Vagina (tissue), 2 donors: ENCODE results near the gene JADE2. TPM values are rescaled to one million over a fixed set of nuclear protein-coding genes. Genes with fewer than 3 reads are reported as not detected.
A peak's percentile ranks its signal among the peaks of the same experiment; 100 is the strongest.

Source experiments
- DNase-seq, 2 donors: peaks; one replicate each; pipeline ENCODE4 v3.0.0-alpha.2; 2017; ENCODE audit errors: extremely low spot score in 2 of 2
- H3K27ac ChIP-seq: fragments of 200-600 bp; sonication (generic); one replicate; pipeline ENCODE4 v1.5.1; 2019
- H3K27me3 ChIP-seq: fragments of 200-600 bp; sonication (generic); one replicate; pipeline ENCODE4 v1.5.1; 2019
- H3K36me3 ChIP-seq, 2 donors: fragments of 200-600 bp; sonication (generic); one replicate each; pipeline ENCODE4 v1.5.1; 2017 to 2019
- H3K4me1 ChIP-seq: fragments of 200-600 bp; sonication (generic); one replicate; pipeline ENCODE4 v1.5.1; 2019
- H3K4me3 ChIP-seq, 2 donors: fragments of 200-600 bp; sonication (generic); 1 replicate in 1 of 2; 2 replicates in 1 of 2; pipeline ENCODE4 v1.5.1; 2016 to 2019
- H3K9me3 ChIP-seq: fragments of 200-600 bp; sonication (generic); one replicate; pipeline ENCODE4 v1.5.1; 2019
- POLR2A ChIP-seq, 2 donors: fragments of 450-650 bp; IDR thresholded peaks; one replicate each; pipeline ENCODE4 v1.6.1; 2017; ENCODE audit warnings: antibody characterized with exemption in 2 of 2, mild to moderate bottlenecking in 2 of 2, moderate library complexity in 2 of 2
- POLR2AphosphoS5 ChIP-seq, 2 donors: sonication (generic); formaldehyde crosslinking; IDR thresholded peaks; one replicate each; pipeline ENCODE4 v1.9.0; 2017; ENCODE audit warnings: antibody characterized with exemption in 2 of 2, mild to moderate bottlenecking in 2 of 2, low read depth in 1 of 2; ENCODE audit not compliant: insufficient read depth in 1 of 2
- intact Hi-C: fragments of 100-400 bp; cut with DNase I; formaldehyde crosslinking; loops from one replicate; pipeline ENCODE4 v1.15.1; 2023
- total RNA-seq: library from RNA; depleted of rRNA; stranded (reverse); fragments of >200 nt; gene quantifications from one replicate; pipeline ENCODE4 v1.2.3, GENCODE V29; 2016
- TF ChIP-seq, protein P1 (sequence below), 3 experiments: fragments of 450-650 bp in 2 of 3; fragments of 200-600 bp in 1 of 3; sonication (generic) in 1 of 3; IDR thresholded peaks; one replicate each; pipeline ENCODE4 v1.5.1; 2017 to 2019; ENCODE audit warnings: antibody characterized with exemption in 3 of 3, mild to moderate bottlenecking in 2 of 3, moderate library complexity in 2 of 3

The JADE2 gene
- 35.4 TPM for total RNA-seq

DNA sequence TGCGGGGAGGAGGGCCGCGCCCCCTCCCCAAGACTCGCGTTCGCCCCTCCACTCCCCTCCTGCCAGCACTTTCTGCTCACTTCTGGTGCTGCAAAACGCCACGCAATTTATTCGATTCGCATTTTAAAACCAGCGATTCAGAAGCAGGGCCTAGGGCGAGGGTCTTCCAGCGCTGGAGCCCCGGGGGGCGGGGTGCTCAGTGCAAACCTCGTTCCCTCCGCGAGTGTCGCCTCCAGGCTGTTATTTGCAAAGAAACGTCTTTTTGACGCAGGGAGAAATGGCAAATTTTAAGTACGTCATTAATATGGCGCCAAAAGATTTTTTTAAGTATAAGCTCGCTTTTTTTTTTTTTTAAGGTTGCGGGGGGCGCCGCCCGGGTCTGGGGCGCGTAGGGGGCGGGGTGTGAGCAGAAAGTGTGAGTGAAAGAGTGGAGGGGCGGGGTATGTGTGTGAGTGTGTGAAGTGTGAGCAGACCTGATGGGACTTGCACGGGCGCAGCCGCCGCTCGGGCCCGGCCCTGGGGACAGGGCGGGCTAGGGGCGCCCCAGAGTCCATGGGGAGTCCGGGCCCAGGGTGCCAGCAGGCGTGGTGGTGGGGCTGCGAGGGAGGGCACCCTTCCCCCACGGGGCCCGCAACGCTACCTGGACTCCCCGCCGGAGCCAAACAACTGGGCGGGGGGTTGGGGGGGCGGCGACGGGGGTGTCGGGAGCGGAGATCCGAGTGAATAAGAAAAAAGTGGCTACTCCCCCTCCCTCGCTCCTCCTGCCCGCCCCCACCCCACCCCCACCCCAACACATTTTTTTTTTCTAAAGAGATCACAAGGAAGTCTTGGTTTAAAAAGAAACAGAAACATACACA lies at the start of gene JADE2:
Gene JADE2 (plus strand): TSS at position 845 of the 857 bp plus-strand sequence. CDS start 10,188 bp downstream, outside the sequence.
- Histone ChIP-seq H3K27ac (peak within 1 kb of the TSS; percentile 96), H3K4me1 (peaks cover 36% of the 10 kb centered on the region), H3K36me3 (no peaks in the 10 kb centered on the region), H3K27me3 (no peaks in the 10 kb centered on the region), H3K9me3 (no peaks in the 10 kb centered on the region), H3K4me3 (peak within 1 kb of the TSS; percentile 77 to 82)
- TF ChIP-seq POLR2A (IDR thresholded peaks at IDR 0.05) (peak in 1 of 2 donors; percentile 48), POLR2AphosphoS5 (IDR thresholded peaks at IDR 0.05; ENCODE audit: insufficient read depth in 1 of 2, low read depth in 1 of 2) (peak; percentile 7 to 77)
- TF ChIP-seq, protein P1, sequence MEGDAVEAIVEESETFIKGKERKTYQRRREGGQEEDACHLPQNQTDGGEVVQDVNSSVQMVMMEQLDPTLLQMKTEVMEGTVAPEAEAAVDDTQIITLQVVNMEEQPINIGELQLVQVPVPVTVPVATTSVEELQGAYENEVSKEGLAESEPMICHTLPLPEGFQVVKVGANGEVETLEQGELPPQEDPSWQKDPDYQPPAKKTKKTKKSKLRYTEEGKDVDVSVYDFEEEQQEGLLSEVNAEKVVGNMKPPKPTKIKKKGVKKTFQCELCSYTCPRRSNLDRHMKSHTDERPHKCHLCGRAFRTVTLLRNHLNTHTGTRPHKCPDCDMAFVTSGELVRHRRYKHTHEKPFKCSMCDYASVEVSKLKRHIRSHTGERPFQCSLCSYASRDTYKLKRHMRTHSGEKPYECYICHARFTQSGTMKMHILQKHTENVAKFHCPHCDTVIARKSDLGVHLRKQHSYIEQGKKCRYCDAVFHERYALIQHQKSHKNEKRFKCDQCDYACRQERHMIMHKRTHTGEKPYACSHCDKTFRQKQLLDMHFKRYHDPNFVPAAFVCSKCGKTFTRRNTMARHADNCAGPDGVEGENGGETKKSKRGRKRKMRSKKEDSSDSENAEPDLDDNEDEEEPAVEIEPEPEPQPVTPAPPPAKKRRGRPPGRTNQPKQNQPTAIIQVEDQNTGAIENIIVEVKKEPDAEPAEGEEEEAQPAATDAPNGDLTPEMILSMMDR (IDR thresholded peaks at IDR 0.05), result no peak
- intact Hi-C loops, result loop anchor here (1.0 to 5.0 kb wide), 2 partner anchors 52 to 154 kb away; partner anchors contain the start of gene UBE2B
- no peak for DNase-seq

DNA sequence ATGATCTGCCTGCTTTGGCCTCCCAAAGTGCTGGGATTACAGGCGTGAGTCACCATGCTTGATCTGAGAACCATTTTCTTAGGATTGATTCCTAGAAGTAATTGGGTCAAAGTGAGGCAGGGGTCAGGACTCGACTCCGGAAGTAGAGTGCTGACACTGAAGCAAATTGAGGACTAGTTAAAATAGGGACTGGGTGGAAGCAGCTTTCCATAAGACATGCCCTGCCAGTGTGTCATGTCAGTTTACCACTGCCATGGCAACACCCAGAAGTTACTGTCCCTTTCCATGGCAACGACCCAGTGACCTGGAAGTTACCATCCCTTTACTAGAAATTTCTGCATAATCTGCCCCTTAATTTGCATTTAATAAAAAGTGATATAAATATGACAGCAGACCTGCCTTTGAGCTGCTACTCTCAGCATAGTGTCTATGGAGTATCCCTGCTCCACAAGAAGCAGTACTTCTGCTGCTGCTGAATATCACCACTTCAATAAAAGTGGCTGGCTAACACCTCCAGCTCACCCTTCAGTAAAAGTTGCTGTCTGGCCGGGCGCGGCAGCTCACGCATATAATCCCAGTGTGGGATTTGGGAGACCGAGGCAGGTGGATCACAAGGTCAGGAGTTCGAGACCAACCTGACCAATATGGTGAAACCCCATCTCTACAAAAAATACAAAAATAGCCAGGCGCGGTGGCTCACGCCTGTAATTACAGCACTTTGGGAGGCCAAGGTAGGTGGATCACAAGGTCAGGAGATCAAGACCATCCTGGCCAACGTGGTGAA lies 47.8 kb upstream of the JADE2 start:
- TF ChIP-seq, protein P1 (IDR thresholded peaks at IDR 0.05), result no peak
- TF ChIP-seq POLR2AphosphoS5 (IDR thresholded peaks at IDR 0.05; ENCODE audit: insufficient read depth in 1 of 2, low read depth in 1 of 2), result no peak
- TF ChIP-seq POLR2A (IDR thresholded peaks at IDR 0.05), result no peak
- intact Hi-C loops, result no loop called here
- no peak for DNase-seq

DNA sequence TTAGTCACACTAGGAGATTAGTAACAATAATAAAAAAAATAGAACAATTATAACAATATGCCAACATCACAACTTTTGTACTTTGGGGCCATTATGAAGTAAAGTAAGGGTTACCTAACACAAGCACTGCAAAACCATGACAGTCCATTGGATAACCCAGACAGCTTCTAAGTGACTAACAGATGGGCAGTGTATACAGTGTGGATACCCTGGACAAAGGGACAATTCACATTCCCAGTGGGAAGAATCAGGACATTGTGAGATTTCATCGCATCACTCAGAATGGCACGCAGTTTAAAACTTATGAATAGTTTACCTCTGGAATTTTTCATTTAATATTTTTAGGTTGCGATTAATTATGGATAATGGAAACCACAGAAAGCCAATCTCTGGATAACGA lies 45.6 kb upstream of the JADE2 start:
- no peak overlapping the region for H3K4me3 ChIP-seq
- intact Hi-C loops, result no loop called here

More for the DNA sequence above, 47.8 kb upstream of the JADE2 start:
- Histone ChIP-seq H3K4me1 (no peaks in the 10 kb centered on the region), H3K9me3 (no peaks in the 10 kb centered on the region), H3K27me3 (no peaks in the 10 kb centered on the region), H3K4me3 (no peak overlapping the region), H3K27ac (no peak overlapping the region), H3K36me3 (no peaks in the 10 kb centered on the region)

DNA sequence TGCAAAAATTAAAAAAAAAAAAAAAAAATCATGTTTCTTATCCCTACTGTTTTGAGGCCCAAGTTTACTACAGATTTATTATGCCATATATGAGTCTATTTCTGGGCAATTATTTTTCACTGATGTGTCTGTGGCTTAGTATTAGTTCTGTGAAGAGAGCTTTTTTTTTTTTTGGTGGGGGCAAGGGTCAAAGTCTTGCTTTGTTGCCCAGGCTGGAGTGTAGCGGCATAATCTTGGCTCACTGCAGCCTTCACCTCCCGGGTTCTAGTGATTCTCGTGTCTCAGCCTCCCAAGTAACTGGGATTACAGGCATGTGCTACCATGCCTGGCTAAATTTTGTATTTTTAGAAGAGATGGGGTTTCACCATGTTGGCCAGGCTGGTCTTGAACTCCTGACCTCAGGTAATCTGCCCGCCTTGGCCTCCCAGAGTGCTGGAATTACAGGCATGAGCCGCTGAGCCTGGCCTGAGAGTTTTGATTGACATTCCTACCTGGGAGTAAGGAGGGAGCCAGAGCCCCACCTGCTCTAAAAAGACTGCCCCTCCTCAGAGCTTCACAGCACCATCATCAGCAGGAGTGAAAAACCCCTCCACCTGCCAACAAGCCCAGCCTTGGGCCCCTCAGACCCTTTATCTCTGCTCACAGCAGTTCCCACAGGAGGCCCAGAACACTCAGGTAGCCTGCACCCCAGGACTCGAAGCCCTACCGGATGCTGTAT lies 36.1 kb upstream of the JADE2 start:
- no peak for DNase-seq
- TF ChIP-seq POLR2A (IDR thresholded peaks at IDR 0.05) (no peak), POLR2AphosphoS5 (IDR thresholded peaks at IDR 0.05; ENCODE audit: insufficient read depth in 1 of 2, low read depth in 1 of 2) (no peak)
- TF ChIP-seq, protein P1 (IDR thresholded peaks at IDR 0.05), result no peak
- Histone ChIP-seq H3K9me3 (no peaks in the 10 kb centered on the region), H3K27ac (no peak overlapping the region), H3K27me3 (no peaks in the 10 kb centered on the region), H3K36me3 (no peaks in the 10 kb centered on the region), H3K4me1 (no peaks in the 10 kb centered on the region), H3K4me3 (no peak overlapping the region)
- intact Hi-C loops, result no loop called here

More for the DNA sequence above, 45.6 kb upstream of the JADE2 start:
- no peak overlapping the region for H3K27ac ChIP-seq
- H3K9me3 ChIP-seq, result no peaks in the 10 kb centered on the region
- DNase-seq, result no peak
- no peaks in the 10 kb centered on the region for H3K4me1 ChIP-seq
- H3K36me3 ChIP-seq, result no peaks in the 10 kb centered on the region
- TF ChIP-seq, protein P1 (IDR thresholded peaks at IDR 0.05), result no peak
- TF ChIP-seq POLR2AphosphoS5 (IDR thresholded peaks at IDR 0.05; ENCODE audit: insufficient read depth in 1 of 2, low read depth in 1 of 2) (no peak), POLR2A (IDR thresholded peaks at IDR 0.05) (no peak)
- no peaks in the 10 kb centered on the region for H3K27me3 ChIP-seq
